ENCODE data around the gene TRANK1.
A peak's percentile ranks its signal among the peaks of the same experiment; 100 is the strongest.

Gene TRANK1

DNA sequence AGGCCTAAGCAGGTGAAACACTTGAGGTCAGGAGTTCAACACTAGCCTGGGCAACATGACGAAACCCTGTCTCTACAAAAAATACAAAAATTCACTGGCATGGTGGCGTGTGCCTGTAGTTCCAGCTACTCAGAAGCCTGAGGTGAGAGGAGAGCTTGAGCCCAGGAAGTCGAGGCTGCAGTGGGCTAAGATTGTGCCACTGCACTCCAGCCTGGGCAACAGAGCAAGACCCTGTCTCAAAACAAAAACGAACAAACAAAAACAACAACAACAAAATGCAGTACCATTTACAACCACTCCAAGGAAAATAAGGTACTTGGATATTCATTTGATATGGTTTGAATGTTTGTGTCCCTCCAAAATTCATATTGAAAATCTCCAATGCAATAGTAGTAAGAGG is 15.6 kb upstream of the TRANK1 start:
- Histone ChIP-seq H3K36me3 (ENCODE audit: low read length) (no peaks in the 10 kb centered on the region), H3K4me3 (ENCODE audit: insufficient read depth, low read length, poor library complexity, severe bottlenecking) (no peak overlapping the region), H3K9me2 (replicated peaks; ENCODE audit: insufficient read depth, low read length) (no peaks in the 10 kb centered on the region), H2AFZ (ENCODE audit: low read depth, low read length, severe bottlenecking) (no peak overlapping the region), H3K9ac (ENCODE audit: low read length) (no peak overlapping the region), H4K20me1 (ENCODE audit: low read depth, low read length) (no peaks in the 10 kb centered on the region), H3K27me3 (ENCODE audit: low read length) (no peaks in the 10 kb centered on the region), H3K27ac (ENCODE audit: low read depth, low read length) (no peak overlapping the region), H3K9me3 (ENCODE audit: insufficient read depth, low read length) (no peaks in the 10 kb centered on the region), H3K79me2 (ENCODE audit: insufficient read depth, low read length) (no peaks in the 10 kb centered on the region), H3K4me2 (ENCODE audit: low read depth, low read length, poor library complexity, severe bottlenecking) (no peak overlapping the region), H3F3A (ENCODE audit: insufficient read depth) (peaks cover 5% of the 10 kb centered on the region)
- no peak for TF ChIP-seq EZH2phosphoT487 (conservative IDR thresholded peaks at IDR 0.05; ENCODE audit: low read length)
- TF ChIP-seq, protein P1, sequence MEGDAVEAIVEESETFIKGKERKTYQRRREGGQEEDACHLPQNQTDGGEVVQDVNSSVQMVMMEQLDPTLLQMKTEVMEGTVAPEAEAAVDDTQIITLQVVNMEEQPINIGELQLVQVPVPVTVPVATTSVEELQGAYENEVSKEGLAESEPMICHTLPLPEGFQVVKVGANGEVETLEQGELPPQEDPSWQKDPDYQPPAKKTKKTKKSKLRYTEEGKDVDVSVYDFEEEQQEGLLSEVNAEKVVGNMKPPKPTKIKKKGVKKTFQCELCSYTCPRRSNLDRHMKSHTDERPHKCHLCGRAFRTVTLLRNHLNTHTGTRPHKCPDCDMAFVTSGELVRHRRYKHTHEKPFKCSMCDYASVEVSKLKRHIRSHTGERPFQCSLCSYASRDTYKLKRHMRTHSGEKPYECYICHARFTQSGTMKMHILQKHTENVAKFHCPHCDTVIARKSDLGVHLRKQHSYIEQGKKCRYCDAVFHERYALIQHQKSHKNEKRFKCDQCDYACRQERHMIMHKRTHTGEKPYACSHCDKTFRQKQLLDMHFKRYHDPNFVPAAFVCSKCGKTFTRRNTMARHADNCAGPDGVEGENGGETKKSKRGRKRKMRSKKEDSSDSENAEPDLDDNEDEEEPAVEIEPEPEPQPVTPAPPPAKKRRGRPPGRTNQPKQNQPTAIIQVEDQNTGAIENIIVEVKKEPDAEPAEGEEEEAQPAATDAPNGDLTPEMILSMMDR (IDR thresholded peaks at IDR 0.05; ENCODE audit: insufficient read depth, low read length, poor library complexity, severe bottlenecking) = no peak

DNA sequence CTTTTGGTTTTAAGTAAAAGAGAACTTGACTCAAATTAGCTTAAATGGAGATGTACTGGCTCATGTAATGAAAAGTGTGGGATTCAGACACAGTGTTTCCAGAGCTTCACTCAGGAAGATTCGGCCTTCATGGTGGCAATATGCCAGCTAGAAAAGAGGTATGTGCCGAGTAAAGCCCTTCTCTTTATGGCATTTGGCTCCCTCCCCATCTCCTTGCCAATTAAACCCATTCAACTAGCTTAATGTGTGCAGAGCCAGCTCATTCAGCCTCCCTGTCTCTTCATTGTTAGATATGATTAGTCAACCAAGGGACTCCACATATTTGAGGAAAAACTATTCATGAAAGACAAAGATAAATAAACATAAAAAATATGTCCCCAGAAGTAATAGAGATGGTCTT is 15.0 kb upstream of the TRANK1 start:
- Histone ChIP-seq H3K79me2 (ENCODE audit: insufficient read depth, low read length) (no peaks in the 10 kb centered on the region), H3K27ac (ENCODE audit: low read depth, low read length) (no peak overlapping the region), H3K4me3 (ENCODE audit: insufficient read depth, low read length, poor library complexity, severe bottlenecking) (no peak overlapping the region), H3K9me3 (ENCODE audit: insufficient read depth, low read length) (no peaks in the 10 kb centered on the region), H3K36me3 (ENCODE audit: low read length) (no peaks in the 10 kb centered on the region), H3K9me2 (replicated peaks; ENCODE audit: insufficient read depth, low read length) (no peaks in the 10 kb centered on the region), H3K4me2 (ENCODE audit: low read depth, low read length, poor library complexity, severe bottlenecking) (no peak overlapping the region), H3K27me3 (ENCODE audit: low read length) (no peaks in the 10 kb centered on the region), H3F3A (ENCODE audit: insufficient read depth) (peaks cover 5% of the 10 kb centered on the region), H2AFZ (ENCODE audit: low read depth, low read length, severe bottlenecking) (peak overlapping the region; percentile 27), H3K9ac (ENCODE audit: low read length) (no peak overlapping the region), H4K20me1 (ENCODE audit: low read depth, low read length) (no peaks in the 10 kb centered on the region)
- no peak for TF ChIP-seq EZH2phosphoT487 (conservative IDR thresholded peaks at IDR 0.05; ENCODE audit: low read length)
- TF ChIP-seq, protein P1 (IDR thresholded peaks at IDR 0.05; ENCODE audit: insufficient read depth, low read length, poor library complexity, severe bottlenecking) = no peak

DNA sequence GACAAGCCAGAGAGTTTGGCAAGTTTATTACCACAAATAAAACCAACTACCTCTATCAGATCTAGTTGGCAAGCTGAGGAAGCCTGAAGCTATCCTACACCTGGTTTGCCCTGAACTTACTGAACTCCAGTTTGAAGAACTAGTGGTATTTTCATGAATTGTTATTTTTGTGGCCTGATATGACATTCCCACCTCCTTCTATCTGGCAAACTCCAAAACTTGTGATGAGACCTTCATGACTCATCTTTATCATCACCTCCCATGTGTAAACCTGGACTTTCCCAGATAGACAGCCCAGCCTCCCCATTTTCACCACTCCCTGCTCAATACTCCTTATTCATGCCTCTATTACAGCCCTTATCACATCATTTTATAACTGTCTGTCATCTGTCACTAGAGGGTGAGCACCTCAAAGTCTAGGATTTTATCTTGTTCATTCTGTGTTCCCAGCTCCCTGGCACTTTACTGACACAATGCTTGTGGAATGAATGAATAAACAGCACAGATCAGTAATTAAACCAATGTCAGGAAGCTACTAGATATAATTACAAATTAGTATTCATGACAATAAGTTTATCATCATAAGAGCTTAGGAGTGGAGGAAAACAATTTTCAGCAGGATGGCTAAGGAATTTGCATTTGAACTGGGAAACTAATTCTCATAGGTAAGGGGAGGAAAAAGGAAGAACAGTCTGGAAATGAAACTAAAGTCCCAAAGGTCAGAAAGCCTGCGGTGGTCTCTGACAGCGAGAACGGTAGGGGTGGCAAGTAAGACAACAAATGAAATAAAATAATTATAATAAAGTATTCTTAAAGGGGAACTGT is 13.2 kb upstream of the TRANK1 start:
- H3K79me2 ChIP-seq (ENCODE audit: insufficient read depth, low read length) = no peaks in the 10 kb centered on the region
- H3K27me3 ChIP-seq (ENCODE audit: low read length) = no peaks in the 10 kb centered on the region
- H3K9ac ChIP-seq (ENCODE audit: low read length) = peak overlapping the region; percentile 31
- no peaks in the 10 kb centered on the region for H3K36me3 ChIP-seq (ENCODE audit: low read length)
- H3K9me3 ChIP-seq (ENCODE audit: insufficient read depth, low read length) = no peaks in the 10 kb centered on the region
- no peak for TF ChIP-seq EZH2phosphoT487 (conservative IDR thresholded peaks at IDR 0.05; ENCODE audit: low read length)
- H3K4me2 ChIP-seq (ENCODE audit: low read depth, low read length, poor library complexity, severe bottlenecking) = peak overlapping the region; percentile 56
- peaks cover 5% of the 10 kb centered on the region for H3F3A ChIP-seq (ENCODE audit: insufficient read depth)
- H4K20me1 ChIP-seq (ENCODE audit: low read depth, low read length) = no peaks in the 10 kb centered on the region
- peak overlapping the region; percentile 27 for H2AFZ ChIP-seq (ENCODE audit: low read depth, low read length, severe bottlenecking)
- H3K9me2 ChIP-seq (replicated peaks; ENCODE audit: insufficient read depth, low read length) = no peaks in the 10 kb centered on the region
- no peak overlapping the region for H3K4me3 ChIP-seq (ENCODE audit: insufficient read depth, low read length, poor library complexity, severe bottlenecking)
- no peak overlapping the region for H3K27ac ChIP-seq (ENCODE audit: low read depth, low read length)

DNA sequence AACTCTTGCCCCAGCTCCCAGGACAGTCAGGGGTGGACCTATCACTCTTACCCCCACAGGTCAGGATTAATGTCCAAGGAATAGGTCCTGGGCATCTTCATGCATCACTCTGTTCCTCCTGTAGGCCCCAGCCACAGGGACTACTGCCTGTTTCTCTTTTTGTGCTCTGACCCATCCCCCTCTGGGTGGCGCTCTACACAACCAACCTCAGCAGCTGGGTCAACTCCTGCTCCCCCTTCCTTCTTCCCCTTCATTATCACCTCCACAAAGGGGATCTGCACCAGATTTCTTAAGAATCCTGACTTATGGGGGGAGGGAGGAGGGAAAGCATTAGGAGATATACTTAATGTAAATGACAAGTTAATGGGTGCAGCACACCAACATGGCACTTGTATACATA is 12.2 kb upstream of the TRANK1 start:
- H3K36me3 ChIP-seq (ENCODE audit: low read length) = no peaks in the 10 kb centered on the region
- H3K9me2 ChIP-seq (replicated peaks; ENCODE audit: insufficient read depth, low read length) = no peaks in the 10 kb centered on the region
- H3K4me2 ChIP-seq (ENCODE audit: low read depth, low read length, poor library complexity, severe bottlenecking) = no peak overlapping the region
- H4K20me1 ChIP-seq (ENCODE audit: low read depth, low read length) = no peaks in the 10 kb centered on the region
- H2AFZ ChIP-seq (ENCODE audit: low read depth, low read length, severe bottlenecking) = no peak overlapping the region
- H3K4me3 ChIP-seq (ENCODE audit: insufficient read depth, low read length, poor library complexity, severe bottlenecking) = no peak overlapping the region
- H3K9me3 ChIP-seq (ENCODE audit: insufficient read depth, low read length) = no peaks in the 10 kb centered on the region
- no peaks in the 10 kb centered on the region for H3K79me2 ChIP-seq (ENCODE audit: insufficient read depth, low read length)
- no peak overlapping the region for H3K9ac ChIP-seq (ENCODE audit: low read length)
- no peak overlapping the region for H3K27ac ChIP-seq (ENCODE audit: low read depth, low read length)
- H3F3A ChIP-seq (ENCODE audit: insufficient read depth) = peaks cover 5% of the 10 kb centered on the region
- H3K27me3 ChIP-seq (ENCODE audit: low read length) = no peaks in the 10 kb centered on the region
- TF ChIP-seq EZH2phosphoT487 (conservative IDR thresholded peaks at IDR 0.05; ENCODE audit: low read length) = no peak
- TF ChIP-seq, protein P1 (IDR thresholded peaks at IDR 0.05; ENCODE audit: insufficient read depth, low read length, poor library complexity, severe bottlenecking) = peak; percentile 25
